Measurements from ENCODE around the gene MED9. TPM values are rescaled to one million over a fixed set of nuclear protein-coding genes. Genes with fewer than 3 reads are reported as not detected.
"Not testable (repeated sequence)": the region's sequence is repeated elsewhere in the genome, so short reads cannot be mapped to it uniquely, and the experiment has no call there.

Gene MED9
- 13.8 TPM for total RNA-seq
- long read RNA-seq, transcript MED9-201 (2 exons, 2,228 nt) = major isoform, 34 of 43 reads
- long read RNA-seq, partial matches to known transcripts = 0 of 43 reads
- long read RNA-seq, other reads (novel, unspliced or antisense) = 7 of 43 reads

DNA sequence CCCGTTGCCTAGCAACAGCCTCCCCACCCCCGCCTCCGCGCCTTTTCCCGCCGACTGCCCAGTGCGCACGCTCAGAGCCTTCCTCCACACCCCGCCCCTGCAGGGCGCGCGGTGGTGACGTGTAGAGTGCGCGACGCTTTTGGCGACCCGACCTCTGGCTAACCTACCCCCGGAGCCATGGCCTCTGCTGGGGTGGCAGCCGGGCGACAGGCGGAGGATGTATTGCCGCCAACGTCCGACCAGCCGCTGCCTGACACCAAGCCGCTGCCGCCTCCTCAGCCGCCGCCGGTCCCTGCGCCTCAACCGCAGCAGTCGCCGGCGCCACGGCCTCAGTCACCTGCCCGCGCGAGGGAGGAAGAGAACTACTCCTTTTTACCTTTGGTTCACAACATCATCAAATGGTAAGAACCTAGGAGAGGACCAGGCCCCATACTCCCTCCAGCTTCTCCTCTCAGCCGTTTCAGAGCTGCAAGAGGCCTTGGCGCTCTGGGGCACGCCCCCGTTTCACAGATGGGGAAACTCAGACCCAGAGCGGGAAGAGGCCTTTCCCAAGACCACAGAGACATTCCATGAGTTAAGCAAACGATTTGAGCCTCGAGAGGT is at the start of gene MED9:
MED9 (plus strand) TSS at position 136 of the 603 bp plus-strand sequence; CDS start at position 178, 42 bp downstream.
- Histone ChIP-seq H3K27me3 (no peaks in the 10 kb centered on the region), H3K4me3 (peak within 1 kb of the TSS; percentile 99), H3K36me3 (no peaks in the 10 kb centered on the region), H3K9me3 (no peaks in the 10 kb centered on the region), H3K4me1 (peaks cover 19% of the 10 kb centered on the region), H3K27ac (peak within 1 kb of the TSS; percentile 93)
- peak; percentile 97 for DNase-seq
- ATAC-seq = peak; percentile 99
- TF ChIP-seq, protein P1, sequence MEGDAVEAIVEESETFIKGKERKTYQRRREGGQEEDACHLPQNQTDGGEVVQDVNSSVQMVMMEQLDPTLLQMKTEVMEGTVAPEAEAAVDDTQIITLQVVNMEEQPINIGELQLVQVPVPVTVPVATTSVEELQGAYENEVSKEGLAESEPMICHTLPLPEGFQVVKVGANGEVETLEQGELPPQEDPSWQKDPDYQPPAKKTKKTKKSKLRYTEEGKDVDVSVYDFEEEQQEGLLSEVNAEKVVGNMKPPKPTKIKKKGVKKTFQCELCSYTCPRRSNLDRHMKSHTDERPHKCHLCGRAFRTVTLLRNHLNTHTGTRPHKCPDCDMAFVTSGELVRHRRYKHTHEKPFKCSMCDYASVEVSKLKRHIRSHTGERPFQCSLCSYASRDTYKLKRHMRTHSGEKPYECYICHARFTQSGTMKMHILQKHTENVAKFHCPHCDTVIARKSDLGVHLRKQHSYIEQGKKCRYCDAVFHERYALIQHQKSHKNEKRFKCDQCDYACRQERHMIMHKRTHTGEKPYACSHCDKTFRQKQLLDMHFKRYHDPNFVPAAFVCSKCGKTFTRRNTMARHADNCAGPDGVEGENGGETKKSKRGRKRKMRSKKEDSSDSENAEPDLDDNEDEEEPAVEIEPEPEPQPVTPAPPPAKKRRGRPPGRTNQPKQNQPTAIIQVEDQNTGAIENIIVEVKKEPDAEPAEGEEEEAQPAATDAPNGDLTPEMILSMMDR (IDR thresholded peaks at IDR 0.05) = no peak
- intact Hi-C loops (cut with DNase I) = no loop called here

GRCh38 chr17:17429222-17429621 is 47.6 kb upstream of the MED9 start:
- TF ChIP-seq, protein P1 (IDR thresholded peaks at IDR 0.05) = no peak
- ATAC-seq = no peak
- Histone ChIP-seq H3K9me3 (no peaks in the 10 kb centered on the region), H3K36me3 (no peaks in the 10 kb centered on the region), H3K4me1 (no peaks in the 10 kb centered on the region), H3K4me3 (no peak overlapping the region), H3K27me3 (no peaks in the 10 kb centered on the region), H3K27ac (no peak overlapping the region)
- no peak for DNase-seq
- intact Hi-C loops (cut with DNase I) = no loop called here

DNA sequence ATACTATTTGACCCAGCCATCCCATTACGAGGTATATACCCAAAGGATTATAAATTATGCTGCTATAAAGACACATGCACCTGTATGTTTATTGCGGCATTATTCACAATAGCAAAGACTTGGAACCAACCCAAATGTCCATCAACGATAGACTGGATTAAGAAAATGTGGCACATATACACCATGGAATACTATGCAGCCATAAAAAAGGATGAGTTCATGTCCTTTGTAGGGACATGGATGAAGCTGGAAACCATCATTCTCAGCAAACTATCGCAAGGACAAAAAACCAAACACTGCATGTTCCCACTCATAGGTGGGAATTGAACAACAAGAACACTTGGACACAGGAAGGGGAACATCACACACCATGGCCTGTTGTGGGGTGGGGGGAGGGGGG is 45.9 kb upstream of the MED9 start:
- DNase-seq; H3K4me1 ChIP-seq; H3K9me3 ChIP-seq; ATAC-seq; H3K4me3 ChIP-seq; H3K27ac ChIP-seq; H3K36me3 ChIP-seq; intact Hi-C loops (cut with DNase I); H3K27me3 ChIP-seq: not testable (repeated sequence)

DNA sequence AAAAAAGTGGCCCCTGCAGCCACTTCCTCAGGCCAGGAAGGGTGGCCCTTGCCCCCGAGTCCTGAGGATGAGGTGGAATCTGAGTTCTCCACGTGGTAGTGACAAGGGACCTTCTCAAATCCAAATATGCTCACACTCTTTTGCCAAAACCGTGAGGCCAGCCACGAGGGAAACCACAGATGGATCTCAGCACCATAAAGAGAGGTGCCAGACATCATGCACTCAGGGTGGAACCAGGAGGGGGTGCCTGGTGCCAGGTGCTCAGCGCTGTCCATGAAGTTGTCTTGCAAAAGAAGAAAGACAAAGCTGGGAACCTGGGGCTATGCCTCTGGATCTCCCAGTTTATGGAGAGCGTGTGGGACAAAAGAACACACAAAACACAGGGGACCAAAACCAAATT is 45.2 kb upstream of the MED9 start:
- H3K9me3 ChIP-seq = no peaks in the 10 kb centered on the region
- no peaks in the 10 kb centered on the region for H3K4me1 ChIP-seq
- H3K27me3 ChIP-seq = no peaks in the 10 kb centered on the region
- H3K36me3 ChIP-seq = no peaks in the 10 kb centered on the region
- TF ChIP-seq, protein P1 (IDR thresholded peaks at IDR 0.05) = no peak
- H3K4me3 ChIP-seq = no peak overlapping the region
- no peak overlapping the region for H3K27ac ChIP-seq
- DNase-seq = no peak
- intact Hi-C loops (cut with DNase I) = no loop called here
- no peak for ATAC-seq

- H3K36me3 ChIP-seq = no peaks in the 10 kb centered on the region
- no peak overlapping the region for H3K4me3 ChIP-seq
- H3K9me3 ChIP-seq = no peaks in the 10 kb centered on the region
- peak overlapping the region; percentile 42 for H3K27ac ChIP-seq
- ATAC-seq = peak; percentile 98
- intact Hi-C loops (cut with DNase I) = no loop called here
- H3K4me1 ChIP-seq = no peaks in the 10 kb centered on the region
- no peaks in the 10 kb centered on the region for H3K27me3 ChIP-seq
- DNase-seq = peak; percentile 84
- TF ChIP-seq, protein P1 (IDR thresholded peaks at IDR 0.05) = no peak
Measured at GRCh38 chr17:17433000-17433703, 43.6 kb upstream of the MED9 start.

DNA sequence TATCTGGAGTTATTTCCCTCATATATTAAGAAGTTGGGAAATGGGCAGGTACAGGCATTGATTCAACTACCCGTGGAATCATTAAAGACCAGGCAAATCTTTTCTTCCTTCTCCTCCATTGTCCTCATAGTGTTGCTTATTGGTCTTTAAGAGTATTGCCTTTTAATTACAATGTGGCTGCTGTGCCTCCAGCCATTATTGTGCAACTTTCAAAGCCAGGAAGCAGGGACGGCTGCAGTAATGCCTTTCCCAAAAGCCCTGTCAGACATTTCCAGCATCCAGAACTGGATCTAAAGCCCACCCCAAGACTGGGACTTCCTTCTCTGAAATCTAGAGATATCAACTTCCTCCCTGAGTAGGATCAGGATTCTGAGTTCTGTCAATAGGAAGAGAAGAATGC is 42.3 kb upstream of the MED9 start:
- Histone ChIP-seq H3K4me1 (no peaks in the 10 kb centered on the region), H3K4me3 (no peak overlapping the region), H3K9me3 (no peaks in the 10 kb centered on the region), H3K36me3 (no peaks in the 10 kb centered on the region), H3K27me3 (no peaks in the 10 kb centered on the region), H3K27ac (no peak overlapping the region)
- intact Hi-C loops (cut with DNase I) = no loop called here
- DNase-seq (no peak), ATAC-seq (no peak)
- TF ChIP-seq, protein P1 (IDR thresholded peaks at IDR 0.05) = no peak

Data from upper lobe of right lung (tissue), 1 donor.